ENCODE data around the gene ADARB1.

ADARB1 gene

DNA sequence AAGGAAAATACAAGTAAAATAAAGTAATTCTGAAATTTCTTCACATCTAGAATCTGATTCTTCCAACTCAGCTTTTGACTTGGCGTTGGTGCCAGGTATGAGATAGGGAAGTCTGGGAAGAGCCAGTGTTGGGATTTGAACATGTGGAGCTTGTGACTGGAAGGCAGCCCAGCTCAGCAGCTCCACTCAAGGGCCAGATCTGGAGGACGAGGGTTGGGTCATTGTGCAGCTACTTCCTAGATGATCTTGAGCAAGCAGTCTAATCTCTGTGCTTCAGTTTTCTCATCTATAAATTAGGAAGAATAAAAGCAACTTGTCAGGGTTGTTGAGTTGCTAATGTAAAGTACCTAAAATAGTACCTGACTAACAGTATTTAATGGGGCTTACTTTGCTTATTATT is 5.0 kb downstream of the ADARB1 start:
- no peak for DNase-seq

DNA sequence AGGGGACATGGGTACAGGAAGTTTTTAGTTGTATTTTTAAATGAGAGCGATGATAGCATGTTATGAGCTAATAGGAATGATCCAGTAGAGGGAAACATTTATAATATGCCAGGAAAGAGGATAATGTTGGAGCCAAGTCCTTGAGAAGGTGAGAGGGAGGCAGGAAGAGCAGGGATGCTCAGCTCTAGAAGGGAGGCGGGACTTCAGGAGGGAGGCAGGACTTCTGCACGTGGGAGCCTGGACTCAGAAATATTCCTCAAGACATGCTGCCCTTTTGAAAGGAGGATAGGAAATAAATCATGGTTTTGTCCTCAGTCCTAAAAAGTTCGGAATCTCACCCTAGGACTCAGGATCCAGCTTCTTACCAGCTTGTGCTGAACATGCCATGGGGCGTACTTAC is 5.9 kb downstream of the ADARB1 start:
- no peak for DNase-seq

- DNase-seq, result no peak
These were observed 6.4 kb downstream of the ADARB1 start for GRCh38 chr21:45080639-45081414.

GRCh38 chr21:45081636-45082035 is 7.3 kb downstream of the ADARB1 start:
- DNase-seq, result no peak

- no peak for DNase-seq
These were observed 8.4 kb downstream of the ADARB1 start for GRCh38 chr21:45082736-45083135.

DNA sequence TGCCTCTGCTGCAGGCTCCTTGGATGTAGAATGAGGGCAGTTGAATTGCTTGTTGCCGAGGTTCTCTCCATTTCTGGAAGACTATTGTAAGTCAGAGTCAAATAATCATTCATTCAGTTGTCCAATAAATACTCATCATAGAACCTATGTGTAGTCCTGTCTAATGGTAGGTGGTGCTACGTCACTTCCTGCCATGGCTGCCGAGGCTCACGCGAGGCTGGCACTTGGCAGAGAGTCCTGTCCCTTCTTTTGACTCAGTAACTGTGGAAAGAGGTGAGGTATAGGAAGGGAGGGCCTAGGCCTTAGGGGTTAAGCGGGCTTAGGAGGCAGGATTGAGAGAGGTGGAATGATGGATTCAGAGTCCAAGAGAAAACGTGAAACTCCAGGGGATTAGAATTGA is 9.7 kb downstream of the ADARB1 start:
- no peak for DNase-seq

- DNase-seq, result no peak
These were observed 10.6 kb downstream of the ADARB1 start for GRCh38 chr21:45084881-45085536.

DNA sequence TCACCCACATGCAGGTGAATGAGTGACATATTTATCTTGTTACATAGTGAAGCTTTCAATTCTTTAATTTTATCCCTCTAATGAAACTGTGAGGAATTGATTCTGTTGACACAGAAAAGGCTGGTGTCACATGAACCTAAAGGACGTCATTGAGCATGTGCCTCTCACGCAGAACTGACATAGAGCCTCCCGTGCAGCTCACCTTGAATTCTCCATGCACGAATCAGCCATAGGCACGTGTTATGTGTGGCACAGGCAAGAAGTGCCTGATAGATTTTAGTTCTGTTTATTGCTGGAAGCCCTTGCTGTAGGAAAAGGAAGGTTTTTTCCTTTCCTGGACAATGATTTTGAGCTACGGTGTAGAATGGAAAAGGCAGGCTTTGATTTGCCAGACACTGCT is 11.3 kb downstream of the ADARB1 start:
- no peak for DNase-seq

- no peak for DNase-seq
These were observed 12.1 kb downstream of the ADARB1 start for GRCh38 chr21:45086337-45086958.

GRCh38 chr21:45087022-45087823 is 12.8 kb downstream of the ADARB1 start:
- no peak for DNase-seq

- no peak for DNase-seq
These were observed 13.7 kb downstream of the ADARB1 start for GRCh38 chr21:45088116-45088515.

- DNase-seq, result no peak
These were observed 14.3 kb downstream of the ADARB1 start for GRCh38 chr21:45088729-45089128.

DNA sequence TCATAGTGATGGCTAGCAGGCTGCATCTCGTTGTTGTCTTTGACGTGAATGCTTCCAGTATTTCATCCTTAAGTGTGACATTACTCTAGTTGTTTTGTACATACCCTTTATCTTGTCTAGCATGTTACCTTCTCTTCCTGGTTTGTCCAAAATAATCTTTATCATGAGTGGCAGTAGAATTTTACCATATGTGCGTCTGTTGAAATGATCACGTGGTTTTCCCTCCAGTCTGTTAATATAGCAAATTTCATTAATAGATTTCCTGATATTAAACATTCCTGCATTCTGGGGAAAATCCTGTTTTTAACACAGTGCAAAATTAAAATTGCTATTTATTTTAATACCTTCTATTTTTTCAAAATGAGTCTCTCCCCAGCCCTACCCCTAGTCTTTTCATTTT is 15.6 kb downstream of the ADARB1 start:
- DNase-seq, result no peak

- no peak for DNase-seq
These were observed 16.6 kb downstream of the ADARB1 start for GRCh38 chr21:45090966-45091365.

DNA sequence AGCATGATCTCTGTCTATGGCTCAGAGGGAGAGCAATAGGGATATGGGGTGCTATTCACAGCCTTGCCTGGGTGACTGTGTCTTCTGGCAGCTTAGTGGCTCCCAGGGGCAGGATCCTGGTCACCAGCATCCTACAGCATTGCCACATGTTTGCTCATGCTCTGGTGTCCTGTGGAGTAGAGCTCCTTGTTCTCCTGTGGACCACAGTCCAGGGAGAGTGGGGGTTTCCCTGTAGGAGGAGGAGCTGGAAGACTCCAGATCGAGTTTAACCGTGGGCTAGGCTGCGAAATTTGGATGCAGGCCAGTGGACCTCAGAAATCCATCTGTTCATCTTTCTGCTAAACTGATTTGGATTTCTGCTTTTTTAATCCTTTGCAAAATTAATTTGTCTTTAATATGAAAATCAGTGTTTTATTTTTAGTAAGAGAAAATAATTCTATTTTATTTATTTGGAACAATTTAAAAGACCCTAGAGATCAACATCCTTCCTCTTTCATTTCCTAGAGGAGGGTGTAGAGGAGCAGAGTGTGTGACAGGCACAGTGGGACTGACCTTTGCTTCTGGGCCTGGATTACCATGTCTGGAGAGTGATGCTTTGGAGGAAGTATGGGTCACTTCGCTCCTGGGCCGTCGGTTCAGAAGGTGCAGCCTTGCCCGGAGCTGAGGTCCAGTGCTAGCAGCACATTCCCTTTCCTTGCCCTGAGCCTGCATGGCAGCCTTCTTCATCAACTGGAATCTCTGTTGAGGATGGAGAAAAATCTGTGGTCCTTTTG is 17.4 kb downstream of the ADARB1 start:
- DNase-seq, result no peak

DNA sequence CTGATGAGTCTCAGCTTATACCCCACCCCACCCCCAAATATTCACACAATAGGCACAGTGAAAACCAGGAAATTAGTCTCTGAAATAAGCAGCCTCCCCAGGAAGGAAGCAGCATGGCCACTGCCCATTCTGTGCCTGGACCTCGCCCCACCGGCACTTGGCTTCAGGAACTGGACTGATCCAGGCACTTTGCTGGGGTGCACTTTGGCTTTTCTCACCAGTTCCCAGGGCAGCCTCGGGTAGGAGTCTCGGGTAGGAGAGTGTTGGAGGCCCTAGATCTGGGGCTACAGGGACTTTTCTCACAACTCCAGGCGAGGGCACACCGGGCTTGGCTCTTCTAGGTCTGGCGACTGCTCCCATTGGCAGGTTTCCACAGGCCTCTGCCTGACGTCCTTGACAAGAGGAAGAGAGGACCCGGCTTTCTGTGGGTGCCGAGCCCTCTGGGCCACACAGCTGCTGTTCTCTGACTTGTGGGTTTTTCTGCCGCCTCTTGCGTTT is 18.7 kb downstream of the ADARB1 start:
- no peak for DNase-seq

GRCh38 chr21:45094412-45094811 is 20.0 kb downstream of the ADARB1 start:
- DNase-seq, result no peak

- no peak for DNase-seq
These were observed 21.1 kb downstream of the ADARB1 start for GRCh38 chr21:45095505-45095904.

DNA sequence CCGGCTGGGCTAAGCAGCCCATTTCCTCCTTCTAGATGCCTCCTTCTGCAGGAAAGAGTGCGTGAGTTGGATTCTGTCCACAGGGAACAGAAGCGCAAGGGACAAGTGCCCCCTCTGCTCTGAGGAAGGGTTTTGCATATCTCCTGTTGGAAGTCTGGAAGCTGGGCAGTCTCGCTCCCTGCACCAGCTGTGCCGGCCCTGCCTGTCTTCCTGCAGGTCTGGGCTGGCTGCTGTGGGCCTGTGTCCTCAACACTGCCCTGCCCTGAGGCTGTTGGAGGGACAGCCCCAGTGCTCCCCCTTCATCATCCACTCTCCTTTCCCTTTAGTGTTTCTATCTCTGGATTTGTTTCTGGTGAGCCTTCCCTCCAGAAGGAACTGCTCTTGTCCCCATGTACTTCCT is 21.8 kb downstream of the ADARB1 start:
- DNase-seq, result no peak

DNA sequence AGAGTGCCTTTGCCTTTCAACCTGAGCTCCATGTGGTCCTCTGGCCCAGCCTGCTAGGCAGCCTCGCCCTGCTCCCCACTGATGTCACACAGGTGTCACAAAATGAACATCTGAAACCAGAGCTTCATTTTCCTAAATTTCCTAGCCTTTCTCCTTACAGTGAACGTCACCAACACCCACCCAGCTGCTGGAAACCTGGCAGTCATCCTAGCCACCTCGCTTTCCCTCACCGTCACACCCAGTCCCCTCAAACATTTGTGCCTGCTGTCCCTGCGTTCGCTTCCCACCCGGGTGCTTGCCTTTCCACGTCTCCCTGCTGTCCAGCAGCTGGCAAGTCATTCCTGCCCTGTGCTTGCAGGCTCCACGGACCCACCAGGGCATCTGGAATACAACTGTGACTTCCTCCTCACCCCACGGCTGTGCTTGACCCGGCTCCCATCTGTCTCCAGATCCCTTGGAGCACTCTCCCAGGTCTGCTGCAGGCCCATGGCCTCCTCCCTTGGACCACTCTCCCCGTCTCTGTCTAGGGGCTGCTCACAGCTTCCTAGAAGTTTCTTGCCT is 23.5 kb downstream of the ADARB1 start:
- DNase-seq, result no peak

DNA sequence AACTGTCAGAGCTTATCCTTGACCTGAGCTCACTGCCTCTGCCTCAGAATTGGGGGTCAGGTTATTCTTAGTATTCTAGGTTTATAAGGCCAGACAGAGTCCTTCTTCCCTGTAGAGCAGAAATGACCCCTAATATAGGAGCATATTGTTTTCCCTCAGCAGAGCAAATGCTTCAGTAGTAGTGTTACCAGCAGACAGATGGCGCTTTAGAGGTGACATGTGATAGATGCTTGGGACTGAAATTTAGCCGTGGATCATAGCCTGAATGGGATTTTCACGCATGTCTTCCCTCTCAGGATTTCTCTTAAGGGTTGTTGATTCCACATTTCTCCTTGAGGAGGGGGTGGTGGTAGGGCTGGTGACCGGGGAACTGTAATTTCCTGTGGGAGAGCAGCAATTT is 24.5 kb downstream of the ADARB1 start:
- DNase-seq, result peak in 1 of 3 experiments; percentile 27

DNA sequence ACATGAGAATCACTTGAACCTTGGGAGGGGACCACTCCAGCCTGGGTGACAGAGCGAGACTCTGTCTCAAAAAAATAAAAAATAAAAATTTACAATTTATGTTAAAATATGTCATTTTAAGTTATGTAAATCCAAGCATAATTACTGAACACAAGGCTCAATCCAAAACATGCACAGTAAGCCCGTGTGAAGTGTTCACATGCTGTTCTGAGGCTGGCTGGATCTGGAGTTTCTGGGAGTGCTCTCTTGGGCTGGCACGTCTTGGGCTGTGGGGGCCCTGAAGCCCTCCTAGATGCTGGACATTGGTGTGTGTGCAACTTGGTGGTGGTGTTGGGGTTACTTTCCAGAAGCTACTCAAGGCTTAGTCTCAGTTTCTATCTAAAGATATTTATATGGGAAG is 25.2 kb downstream of the ADARB1 start:
- DNase-seq, result no peak

Measured in NCI-H1417 (cell line).